ENCODE measurements around the gene CTNND2.

CTNND2 gene

DNA sequence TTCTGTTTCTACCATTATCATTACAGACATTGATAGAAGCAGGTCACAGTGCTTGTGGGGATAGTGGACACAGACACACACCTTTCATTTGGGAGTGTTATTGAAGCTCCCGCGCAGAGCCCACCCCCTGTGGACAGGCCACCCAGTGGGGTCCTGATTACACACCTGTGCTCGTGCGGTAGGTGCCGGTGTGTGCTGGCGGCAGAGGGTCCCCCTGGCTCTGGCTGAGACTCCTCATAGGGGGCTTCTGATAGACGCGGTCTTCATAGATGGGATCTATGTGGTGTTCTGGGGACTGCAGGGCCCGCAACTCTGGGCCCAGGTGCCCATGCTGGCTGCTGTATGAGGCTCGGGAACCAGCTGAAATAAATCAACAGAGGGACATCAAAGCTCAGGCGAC lies 539.7 kb downstream of the CTNND2 start:
- TF ChIP-seq, protein P1, sequence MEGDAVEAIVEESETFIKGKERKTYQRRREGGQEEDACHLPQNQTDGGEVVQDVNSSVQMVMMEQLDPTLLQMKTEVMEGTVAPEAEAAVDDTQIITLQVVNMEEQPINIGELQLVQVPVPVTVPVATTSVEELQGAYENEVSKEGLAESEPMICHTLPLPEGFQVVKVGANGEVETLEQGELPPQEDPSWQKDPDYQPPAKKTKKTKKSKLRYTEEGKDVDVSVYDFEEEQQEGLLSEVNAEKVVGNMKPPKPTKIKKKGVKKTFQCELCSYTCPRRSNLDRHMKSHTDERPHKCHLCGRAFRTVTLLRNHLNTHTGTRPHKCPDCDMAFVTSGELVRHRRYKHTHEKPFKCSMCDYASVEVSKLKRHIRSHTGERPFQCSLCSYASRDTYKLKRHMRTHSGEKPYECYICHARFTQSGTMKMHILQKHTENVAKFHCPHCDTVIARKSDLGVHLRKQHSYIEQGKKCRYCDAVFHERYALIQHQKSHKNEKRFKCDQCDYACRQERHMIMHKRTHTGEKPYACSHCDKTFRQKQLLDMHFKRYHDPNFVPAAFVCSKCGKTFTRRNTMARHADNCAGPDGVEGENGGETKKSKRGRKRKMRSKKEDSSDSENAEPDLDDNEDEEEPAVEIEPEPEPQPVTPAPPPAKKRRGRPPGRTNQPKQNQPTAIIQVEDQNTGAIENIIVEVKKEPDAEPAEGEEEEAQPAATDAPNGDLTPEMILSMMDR (IDR thresholded peaks at IDR 0.05; ENCODE audit: control insufficient read depth, extremely low read depth, insufficient read depth): no peak
- no peak overlapping the region for H3K4me3 ChIP-seq (ENCODE audit: low read depth, low read length)
- no peak for DNase-seq (ENCODE audit: low read depth)

DNA sequence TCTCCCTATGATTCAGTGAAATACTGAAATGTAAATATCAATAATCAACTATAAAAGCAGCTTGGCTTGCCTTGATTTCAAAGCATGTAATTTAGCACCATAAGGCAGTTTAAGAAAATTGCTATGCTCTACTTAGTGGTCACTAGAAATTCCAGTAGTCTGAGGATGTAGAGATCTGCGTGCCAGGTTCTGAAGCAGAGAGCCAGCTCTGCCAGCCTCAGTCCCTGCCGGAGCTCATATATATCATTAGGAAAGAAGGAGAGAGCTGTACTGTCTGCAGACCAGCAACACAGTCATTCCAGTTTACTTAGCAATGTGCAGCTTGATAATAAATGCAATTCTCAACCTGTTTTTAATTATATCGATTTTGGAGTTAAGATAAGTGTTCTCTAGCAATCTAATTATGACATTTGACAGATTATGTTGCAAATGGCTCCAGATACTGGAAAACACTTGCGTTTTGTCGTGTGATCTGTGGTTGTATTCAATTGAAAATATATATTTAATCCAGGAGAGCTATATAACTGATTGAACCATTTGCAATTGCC lies 540.5 kb downstream of the CTNND2 start:
- TF ChIP-seq, protein P1 (IDR thresholded peaks at IDR 0.05; ENCODE audit: control insufficient read depth, extremely low read depth, insufficient read depth): no peak
- no peak for DNase-seq (ENCODE audit: low read depth)
- no peak overlapping the region for H3K4me3 ChIP-seq (ENCODE audit: low read depth, low read length)

DNA sequence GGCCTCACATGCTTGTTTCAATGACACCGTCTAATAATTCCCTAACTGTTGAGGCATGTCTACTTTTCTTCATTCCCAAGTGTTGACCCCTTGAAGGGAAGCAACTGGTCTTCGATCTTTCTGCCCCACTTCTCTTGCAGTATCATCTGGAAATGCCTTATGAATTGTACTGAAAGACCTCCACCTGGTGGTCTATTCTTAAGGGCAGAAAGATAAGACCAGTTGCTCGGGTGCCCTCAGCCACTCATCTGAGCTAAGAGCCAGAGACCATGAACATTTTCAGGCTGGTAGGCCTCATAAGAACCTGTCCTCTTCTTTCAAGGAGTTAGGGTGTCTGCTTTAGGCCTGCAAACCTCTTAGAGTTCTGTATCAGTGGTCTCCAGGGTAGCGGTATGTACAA lies 542.5 kb downstream of the CTNND2 start:
- DNase-seq (ENCODE audit: low read depth): no peak
- TF ChIP-seq, protein P1 (IDR thresholded peaks at IDR 0.05; ENCODE audit: control insufficient read depth, extremely low read depth, insufficient read depth): no peak
- no peak overlapping the region for H3K4me3 ChIP-seq (ENCODE audit: low read depth, low read length)

DNA sequence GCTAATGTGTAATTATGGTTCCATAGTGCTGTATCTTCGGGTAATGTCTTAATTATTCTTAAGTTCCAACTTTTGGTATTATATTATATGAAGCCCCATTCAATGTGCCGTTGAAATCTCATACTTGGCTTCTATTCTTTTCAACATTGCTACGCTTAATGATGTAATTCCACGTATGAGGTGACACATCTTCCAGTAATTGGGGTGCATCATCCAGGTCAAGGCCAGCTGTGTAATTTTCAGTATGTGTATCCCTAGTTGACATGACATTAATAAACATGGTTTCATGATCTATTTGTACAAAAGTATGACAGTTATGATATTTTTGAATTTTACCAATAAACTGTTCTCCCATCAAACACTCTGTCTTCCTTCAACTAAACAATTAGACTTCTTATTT lies 546.3 kb downstream of the CTNND2 start:
- DNase-seq (ENCODE audit: low read depth): no peak
- TF ChIP-seq, protein P1 (IDR thresholded peaks at IDR 0.05; ENCODE audit: control insufficient read depth, extremely low read depth, insufficient read depth): no peak
- H3K4me3 ChIP-seq (ENCODE audit: low read depth, low read length): no peak overlapping the region

DNA sequence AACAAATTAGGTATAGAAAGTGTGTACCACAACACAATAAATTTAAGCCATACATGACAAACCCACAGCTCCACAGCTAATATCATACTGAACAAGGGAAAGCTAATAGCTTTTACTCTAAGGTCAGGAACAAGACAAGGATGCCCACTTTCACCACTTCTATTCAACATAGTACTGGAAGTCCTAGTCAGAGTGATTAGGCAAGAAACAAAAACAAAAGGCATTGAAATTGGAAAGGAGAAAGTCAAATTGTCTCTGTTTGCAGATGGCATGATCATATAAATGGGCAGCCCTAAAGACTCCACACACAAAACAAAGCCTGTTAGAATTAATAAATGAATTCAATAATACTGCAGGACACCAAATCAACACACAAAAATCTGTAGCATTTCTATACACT lies 548.8 kb downstream of the CTNND2 start:
- TF ChIP-seq, protein P1 (IDR thresholded peaks at IDR 0.05; ENCODE audit: control insufficient read depth, extremely low read depth, insufficient read depth): no peak
- no peak for DNase-seq (ENCODE audit: low read depth)
- no peak overlapping the region for H3K4me3 ChIP-seq (ENCODE audit: low read depth, low read length)

DNA sequence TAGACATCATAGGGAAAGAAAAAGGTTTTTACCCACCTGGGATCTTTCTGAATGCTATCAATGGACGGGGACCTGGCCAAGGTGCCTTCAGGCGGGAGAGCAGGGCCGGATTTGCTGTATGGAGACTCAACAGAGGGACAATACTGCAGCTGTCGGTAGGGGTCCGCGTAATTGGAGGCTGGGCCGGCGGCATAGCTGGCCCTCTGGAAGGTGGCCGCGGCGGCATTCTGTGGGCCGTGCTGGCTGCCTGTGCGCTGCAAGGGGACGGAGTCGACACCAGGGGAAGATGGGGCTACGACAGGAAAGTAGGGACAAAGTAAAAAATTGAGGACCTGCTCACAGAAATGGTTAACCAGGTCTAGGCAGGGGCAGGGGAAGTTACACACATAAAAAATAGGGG lies 557.9 kb downstream of the CTNND2 start:
- no peak overlapping the region for H3K4me3 ChIP-seq (ENCODE audit: low read depth, low read length)
- no peak for DNase-seq (ENCODE audit: low read depth)
- TF ChIP-seq, protein P1 (IDR thresholded peaks at IDR 0.05; ENCODE audit: control insufficient read depth, extremely low read depth, insufficient read depth): no peak

Data from LNCaP clone FGC (cell line).